Astrocyte (in vitro differentiated cells and primary cell): ENCODE data around the gene DMRTA2.

Source experiments
- EZH2 ChIP-seq: IDR thresholded peaks from 2 replicates; pipeline ENCODE4 v1.6.1; 2012; ENCODE audit warnings: mild to moderate bottlenecking, low read length, inconsistent platforms; ENCODE audit not compliant: insufficient read depth
- TF ChIP-seq, protein P1 (sequence below): IDR thresholded peaks from 2 replicates; pipeline ENCODE4 v1.5.1; 2011; ENCODE audit warnings: low read depth, mild to moderate bottlenecking, inconsistent platforms, low read length, moderate library complexity; ENCODE audit not compliant: insufficient read depth

- TF ChIP-seq, protein P1, sequence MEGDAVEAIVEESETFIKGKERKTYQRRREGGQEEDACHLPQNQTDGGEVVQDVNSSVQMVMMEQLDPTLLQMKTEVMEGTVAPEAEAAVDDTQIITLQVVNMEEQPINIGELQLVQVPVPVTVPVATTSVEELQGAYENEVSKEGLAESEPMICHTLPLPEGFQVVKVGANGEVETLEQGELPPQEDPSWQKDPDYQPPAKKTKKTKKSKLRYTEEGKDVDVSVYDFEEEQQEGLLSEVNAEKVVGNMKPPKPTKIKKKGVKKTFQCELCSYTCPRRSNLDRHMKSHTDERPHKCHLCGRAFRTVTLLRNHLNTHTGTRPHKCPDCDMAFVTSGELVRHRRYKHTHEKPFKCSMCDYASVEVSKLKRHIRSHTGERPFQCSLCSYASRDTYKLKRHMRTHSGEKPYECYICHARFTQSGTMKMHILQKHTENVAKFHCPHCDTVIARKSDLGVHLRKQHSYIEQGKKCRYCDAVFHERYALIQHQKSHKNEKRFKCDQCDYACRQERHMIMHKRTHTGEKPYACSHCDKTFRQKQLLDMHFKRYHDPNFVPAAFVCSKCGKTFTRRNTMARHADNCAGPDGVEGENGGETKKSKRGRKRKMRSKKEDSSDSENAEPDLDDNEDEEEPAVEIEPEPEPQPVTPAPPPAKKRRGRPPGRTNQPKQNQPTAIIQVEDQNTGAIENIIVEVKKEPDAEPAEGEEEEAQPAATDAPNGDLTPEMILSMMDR, result no peak
- peak; percentile 84 for TF ChIP-seq EZH2
Measured at GRCh38 chr1:50427818-50428779, 4.9 kb upstream of the DMRTA2 start.
